Nephron (organoid): Measurements from ENCODE around the gene SLC37A4.

Experiments used
- H3K27ac Mint-ChIP-seq, 3 experiments: 2 replicates each; pipeline ENCODE4 v1.8.0; 2020; ENCODE audit warnings: mixed read lengths in 3 of 3, mild to moderate bottlenecking in 2 of 3, moderate library complexity in 1 of 3
- H3K27me3 Mint-ChIP-seq: 2 replicates; pipeline ENCODE4 v1.8.0; 2021; ENCODE audit warnings: low read depth, mild to moderate bottlenecking, moderate library complexity, mixed read lengths
- H3K36me3 Mint-ChIP-seq: 2 replicates; pipeline ENCODE4 v1.8.0; 2020; ENCODE audit warnings: low read depth, mixed read lengths
- H3K4me1 Mint-ChIP-seq: 2 replicates; pipeline ENCODE4 v1.8.0; 2020; ENCODE audit warnings: mixed read lengths
- H3K4me3 Mint-ChIP-seq, 3 experiments: 2 replicates each; pipeline ENCODE4 v1.8.0; 2020; ENCODE audit warnings: mild to moderate bottlenecking in 3 of 3, mixed read lengths in 3 of 3, moderate library complexity in 2 of 3
- H3K9me3 Mint-ChIP-seq: 2 replicates; pipeline ENCODE4 v1.8.0; 2020; ENCODE audit warnings: mixed read lengths
- CTCF ChIP-seq, 3 experiments: fragments of 200-600 bp; sonication (generic); IDR thresholded peaks; one replicate each; pipeline ENCODE4 v1.5.0; 2021; ENCODE audit warnings: antibody characterized with exemption in 3 of 3; ENCODE audit not compliant: unreplicated experiment in 3 of 3

Gene SLC37A4

GRCh38 chr11:119030329-119031047 is at the start of gene SLC37A4:
TSS of gene SLC37A4 (minus strand) at chr11:119030877.
- Mint-ChIP-seq H3K4me3 (peak within 1 kb of the TSS; percentile 84 to 87 (median 86)), H3K9me3 (no peaks in the 10 kb centered on the region), H3K27ac (peak within 1 kb of the TSS; percentile 87 to 98 (median 92)), H3K36me3 (peaks cover 17% of the 10 kb centered on the region), H3K27me3 (no peaks in the 10 kb centered on the region), H3K4me1 (peaks cover 24% of the 10 kb centered on the region)
- no peak for TF ChIP-seq CTCF (IDR thresholded peaks at IDR 0.05; ENCODE audit: unreplicated experiment in 3 of 3)

- Mint-ChIP-seq H3K4me1 (no peaks in the 10 kb centered on the region), H3K27ac (no peak overlapping the region), H3K27me3 (no peaks in the 10 kb centered on the region), H3K4me3 (no peak overlapping the region), H3K36me3 (peaks cover 51% of the 10 kb centered on the region), H3K9me3 (no peaks in the 10 kb centered on the region)
- no peak for TF ChIP-seq CTCF (IDR thresholded peaks at IDR 0.05; ENCODE audit: unreplicated experiment in 3 of 3)
These were observed 48.2 kb upstream of the SLC37A4 start for GRCh38 chr11:119078675-119079420.

- Mint-ChIP-seq H3K4me3 (no peak overlapping the region), H3K27me3 (no peaks in the 10 kb centered on the region), H3K9me3 (no peaks in the 10 kb centered on the region), H3K4me1 (no peaks in the 10 kb centered on the region), H3K27ac (no peak overlapping the region), H3K36me3 (peaks cover 59% of the 10 kb centered on the region)
- no peak for TF ChIP-seq CTCF (IDR thresholded peaks at IDR 0.05; ENCODE audit: unreplicated experiment in 3 of 3)
These were observed 47.2 kb upstream of the SLC37A4 start for GRCh38 chr11:119077839-119078238.

- Mint-ChIP-seq H3K4me3 (peak within 1 kb of the TSS; percentile 90 to 99 (median 99)), H3K4me1 (peaks cover 25% of the 10 kb centered on the region), H3K27me3 (no peaks in the 10 kb centered on the region), H3K36me3 (peaks cover 22% of the 10 kb centered on the region), H3K27ac (peak within 1 kb of the TSS; percentile 77 to 95 (median 92)), H3K9me3 (no peaks in the 10 kb centered on the region)
- TF ChIP-seq CTCF (IDR thresholded peaks at IDR 0.05; ENCODE audit: unreplicated experiment in 3 of 3): no peak
These were observed 36.9 kb upstream of the SLC37A4 start, which contains the start of gene VPS11 for GRCh38 chr11:119067371-119068222. TSS of gene VPS11 (plus strand) at chr11:119067818. CDS start at chr11:119067824, 6 bp downstream.

- Mint-ChIP-seq H3K27ac (no peak overlapping the region), H3K9me3 (no peaks in the 10 kb centered on the region), H3K27me3 (no peaks in the 10 kb centered on the region), H3K4me3 (peak overlapping the region; percentile 8 to 79 (median 74)), H3K4me1 (peaks cover 30% of the 10 kb centered on the region), H3K36me3 (peaks cover 11% of the 10 kb centered on the region)
- peak in 1 of 3 experiments; percentile 27 for TF ChIP-seq CTCF (IDR thresholded peaks at IDR 0.05; ENCODE audit: unreplicated experiment in 3 of 3)
These were observed 34.7 kb upstream of the SLC37A4 start for GRCh38 chr11:119065369-119065768.
